Ovary (tissue), 9 donors: ENCODE measurements around the gene FGF8. TPM values are rescaled to one million over a fixed set of nuclear protein-coding genes. Genes with fewer than 3 reads are reported as not detected.

Source experiments
- DNase-seq, 5 donors: peaks; one replicate each; pipeline ENCODE4 v3.0.0-alpha.2; 2019 to 2020
- H3K27ac ChIP-seq, 2 donors: fragments of 200-600 bp; one replicate each; pipeline versions ENCODE4 v1.5.1 to v1.8.0; 2019 to 2022
- H3K27me3 ChIP-seq: fragments of 200-600 bp; one replicate; pipeline ENCODE4 v1.8.0; 2022
- H3K36me3 ChIP-seq: fragments of 200-600 bp; sonication (generic); one replicate; pipeline ENCODE4 v1.5.1; 2019
- H3K4me1 ChIP-seq: one replicate; pipeline ENCODE4 v1.8.1; 2013; ENCODE audit warnings: mild to moderate bottlenecking, moderate library complexity; ENCODE audit not compliant: insufficient read depth
- H3K4me3 ChIP-seq: fragments of 200-600 bp; sonication (generic); one replicate; pipeline ENCODE4 v1.5.1; 2017
- H3K9me3 ChIP-seq, 2 donors: fragments of 200-600 bp in 1 of 2; sonication (generic) in 1 of 2; one replicate each; pipeline versions ENCODE4 v1.5.1 to v1.8.1; 2013 to 2019; ENCODE audit warnings: mild to moderate bottlenecking in 1 of 2, moderate library complexity in 1 of 2
- CTCF ChIP-seq, 3 donors: fragments of 450-650 bp in 2 of 3; fragments of 200-600 bp in 1 of 3; IDR thresholded peaks; one replicate each; pipeline versions ENCODE4 v1.5.1 to v1.8.0; 2016 to 2022; ENCODE audit warnings: antibody characterized with exemption in 3 of 3, mild to moderate bottlenecking in 1 of 3
- EP300 ChIP-seq: sonication (generic); formaldehyde crosslinking; IDR thresholded peaks from one replicate; pipeline ENCODE4 v1.6.1; 2017; ENCODE audit warnings: antibody characterized with exemption
- POLR2A ChIP-seq: fragments of 450-650 bp; IDR thresholded peaks from one replicate; pipeline ENCODE4 v1.6.1; 2017; ENCODE audit warnings: antibody characterized with exemption, mild to moderate bottlenecking, moderate library complexity
- WGBS, 3 donors: extraction: QIAGEN DNeasy Blood & Tissue Kit in 1 of 3; methylation state at CpG; one replicate each; pipeline versions ENCODE4 v1.1.5 to v1.1.7; 2013 to 2017; 5-methylcytosine and 5-hydroxymethylcytosine counted together
- intact Hi-C, 4 donors: fragments of 100-400 bp; cut with DNase I; formaldehyde crosslinking; loops; one replicate each; pipeline versions ENCODE4 v1.11.0 to v1.15.1; 2022 to 2023
- polyA plus RNA-seq, 2 donors: library from polyadenylated mRNA; stranded (reverse); fragments of 200-250 nt in 1 of 2; fragments of 350-450 nt in 1 of 2; fragmentation: Illumina TruSeq in 1 of 2; extraction: RNeasy Lipid Tissue Mini Kit (QIAGEN cat#74804) in 1 of 2; gene quantifications; one replicate each; pipeline ENCODE4 v1.2.3, GENCODE V29; 2013 to 2014
- total RNA-seq, 7 donors: library from RNA; depleted of rRNA in 2 of 7; stranded (reverse); fragments of >200 nt in 2 of 7; fragmentation: NEBNext Ultra II Directional in 3 of 7; extraction: Animal tissue kit (Norgen Biotek cat#: 25700) in 3 of 7; gene quantifications; one replicate each; pipeline versions ENCODE4 v1.1.0 to v1.2.4, GENCODE V29; 2016 to 2023
- donor health status: DM: no; HTN: no; CAD: no; lungs with moderate emphysema.
- donor health status: DM: no; HTN: no; CAD: no.
- donor health status: Bipolar disorder and iron deficiency.
- donor health status: DM: yes; HTN: yes; CAD: no.
- donor health status: DM: no; HTN: no; CAD: no.
- donor health status: DM: yes; HTN: yes; CAD: no.

Gene FGF8
- total and polyA plus RNA-seq, 9 donors = not detected

- H3K36me3 ChIP-seq = no peaks in the 10 kb centered on the region
- WGBS, 3 donors = 71 to 75% (median 73%) methylated on average over 1 of the region's 1 CpG
These were observed 31.2 kb upstream of the FGF8 start for GRCh38 chr10:101807158-101807557.

GRCh38 chr10:101803511-101803910 lies 27.6 kb upstream of the FGF8 start:
- Histone ChIP-seq H3K27me3 (no peaks in the 10 kb centered on the region), H3K4me1 (no peaks in the 10 kb centered on the region), H3K4me3 (no peak overlapping the region), H3K9me3 (no peaks in the 10 kb centered on the region), H3K36me3 (no peaks in the 10 kb centered on the region), H3K27ac (no peak overlapping the region)
- intact Hi-C loops = no loop called here
- WGBS, 3 donors = 42 to 43% (median 42%) methylated on average over 4 of the region's 4 CpGs
- TF ChIP-seq POLR2A = no peak
- no peak for TF ChIP-seq EP300
- no peak for TF ChIP-seq CTCF (IDR thresholded peaks at IDR 0.05)
- DNase-seq = no peak

More at GRCh38 chr10:101807158-101807557, 31.2 kb upstream of the FGF8 start:
- intact Hi-C loops = no loop called here
- Histone ChIP-seq H3K9me3 (no peaks in the 10 kb centered on the region), H3K4me3 (no peak overlapping the region), H3K4me1 (no peaks in the 10 kb centered on the region), H3K27ac (no peak overlapping the region), H3K27me3 (no peaks in the 10 kb centered on the region)
- DNase-seq = no peak
- TF ChIP-seq EP300 (no peak), CTCF (IDR thresholded peaks at IDR 0.05) (no peak), POLR2A (no peak)

- no peaks in the 10 kb centered on the region for H3K36me3 ChIP-seq
- 65 to 69% (median 67%) methylated on average over 4 of the region's 4 CpGs for WGBS, 3 donors
These were observed 21.6 kb upstream of the FGF8 start for GRCh38 chr10:101797403-101798059.

GRCh38 chr10:101793526-101793925 lies 17.6 kb upstream of the FGF8 start:
- intact Hi-C loops = no loop called here
- no peak overlapping the region for H3K4me3 ChIP-seq
- no peaks in the 10 kb centered on the region for H3K4me1 ChIP-seq
- DNase-seq = no peak
- H3K9me3 ChIP-seq = no peaks in the 10 kb centered on the region
- H3K36me3 ChIP-seq = no peaks in the 10 kb centered on the region
- no peaks in the 10 kb centered on the region for H3K27me3 ChIP-seq
- no peak overlapping the region for H3K27ac ChIP-seq
- no peak for TF ChIP-seq CTCF (IDR thresholded peaks at IDR 0.05)
- no peak for TF ChIP-seq POLR2A
- no peak for TF ChIP-seq EP300
- 94 to 95% (median 95%) methylated on average over 12 of the region's 12 CpGs for WGBS, 3 donors

More at GRCh38 chr10:101797403-101798059, 21.6 kb upstream of the FGF8 start:
- intact Hi-C loops = no loop called here
- H3K27ac ChIP-seq = no peak overlapping the region
- no peaks in the 10 kb centered on the region for H3K4me1 ChIP-seq
- DNase-seq = no peak
- H3K9me3 ChIP-seq = no peaks in the 10 kb centered on the region
- TF ChIP-seq CTCF (IDR thresholded peaks at IDR 0.05) (no peak), EP300 (no peak), POLR2A (no peak)
- H3K4me3 ChIP-seq = no peak overlapping the region
- H3K27me3 ChIP-seq = no peaks in the 10 kb centered on the region
